HEK293 (cell line): ENCODE results near the gene CSPG4.

ENCODE experiments used
- CTCF ChIP-seq: fragments of 450-650 bp; formaldehyde crosslinking; IDR thresholded peaks from 2 replicates; pipeline ENCODE4 v1.5.1; 2016; ENCODE audit warnings: missing biosample characterization, missing genetic modification characterization
- ELK4 ChIP-seq: IDR thresholded peaks from 2 replicates; pipeline ENCODE4 v1.6.1; 2011; ENCODE audit warnings: mild to moderate bottlenecking, low read depth, low read length, borderline replicate concordance
- GLI4 ChIP-seq: fragments of 450-650 bp; formaldehyde crosslinking; IDR thresholded peaks from 2 replicates; pipeline ENCODE4 v1.5.1; 2016; ENCODE audit warnings: missing biosample characterization, missing genetic modification characterization
- KLF1 ChIP-seq: fragments of 450-650 bp; formaldehyde crosslinking; IDR thresholded peaks from 2 replicates; pipeline ENCODE4 v1.5.1; 2016; ENCODE audit warnings: missing biosample characterization, missing genetic modification characterization
- KLF8 ChIP-seq: fragments of 450-650 bp; formaldehyde crosslinking; IDR thresholded peaks from 2 replicates; pipeline ENCODE4 v1.5.1; 2016; ENCODE audit warnings: missing biosample characterization, missing genetic modification characterization
- KLF9 ChIP-seq: fragments of 450-650 bp; formaldehyde crosslinking; IDR thresholded peaks from 2 replicates; pipeline ENCODE4 v1.5.1; 2016; ENCODE audit warnings: missing biosample characterization, missing genetic modification characterization, low read depth
- PATZ1 ChIP-seq: fragments of 450-650 bp; formaldehyde crosslinking; IDR thresholded peaks from 2 replicates; pipeline ENCODE4 v1.5.1; 2016; ENCODE audit warnings: missing biosample characterization, missing genetic modification characterization
- SP7 ChIP-seq: fragments of 450-650 bp; formaldehyde crosslinking; IDR thresholded peaks from 2 replicates; pipeline ENCODE4 v1.5.1; 2016; ENCODE audit warnings: missing biosample characterization, missing genetic modification characterization
- WT1 ChIP-seq: fragments of 450-650 bp; formaldehyde crosslinking; IDR thresholded peaks from 2 replicates; pipeline ENCODE4 v1.5.1; 2016; ENCODE audit warnings: missing biosample characterization, missing genetic modification characterization
- ZBTB20 ChIP-seq: fragments of 450-650 bp; formaldehyde crosslinking; IDR thresholded peaks from 2 replicates; pipeline ENCODE4 v1.5.1; 2016; ENCODE audit warnings: missing biosample characterization, missing genetic modification characterization
- ZBTB21 ChIP-seq: fragments of 450-650 bp; formaldehyde crosslinking; IDR thresholded peaks from 2 replicates; pipeline ENCODE4 v1.5.1; 2017; ENCODE audit warnings: missing biosample characterization, missing genetic modification characterization
- ZBTB8A ChIP-seq: fragments of 450-650 bp; formaldehyde crosslinking; IDR thresholded peaks from 2 replicates; pipeline ENCODE4 v1.5.1; 2016; ENCODE audit warnings: missing biosample characterization, missing genetic modification characterization
- ZNF114 ChIP-seq: fragments of 450-650 bp; formaldehyde crosslinking; IDR thresholded peaks from 2 replicates; pipeline ENCODE4 v1.5.0; 2017; ENCODE audit warnings: missing biosample characterization, missing genetic modification characterization
- ZNF121 ChIP-seq: fragments of 450-650 bp; formaldehyde crosslinking; IDR thresholded peaks from 2 replicates; pipeline ENCODE4 v1.5.1; 2016; ENCODE audit warnings: missing biosample characterization, missing genetic modification characterization
- ZNF138 ChIP-seq: fragments of 450-650 bp; formaldehyde crosslinking; IDR thresholded peaks from 2 replicates; pipeline ENCODE4 v1.5.1; 2016; ENCODE audit warnings: missing biosample characterization, missing genetic modification characterization, borderline replicate concordance
- ZNF157 ChIP-seq: fragments of 450-650 bp; formaldehyde crosslinking; IDR thresholded peaks from 2 replicates; pipeline ENCODE4 v1.5.1; 2016; ENCODE audit warnings: missing biosample characterization, missing genetic modification characterization
- ZNF184 ChIP-seq: fragments of 450-650 bp; IDR thresholded peaks from 2 replicates; pipeline ENCODE4 v1.5.1; 2018; ENCODE audit warnings: missing biosample characterization, mild to moderate bottlenecking, missing genetic modification characterization
- ZNF2 ChIP-seq: fragments of 450-650 bp; formaldehyde crosslinking; IDR thresholded peaks from 2 replicates; pipeline ENCODE4 v1.5.1; 2016; ENCODE audit warnings: missing biosample characterization, missing genetic modification characterization
- ZNF24 ChIP-seq: fragments of 450-650 bp; formaldehyde crosslinking; IDR thresholded peaks from 2 replicates; pipeline ENCODE4 v1.5.1; 2016; ENCODE audit warnings: missing biosample characterization, missing genetic modification characterization
- ZNF335 ChIP-seq: fragments of 450-650 bp; formaldehyde crosslinking; conservative IDR thresholded peaks from 2 replicates; pipeline ENCODE4 v1.5.1; 2016; ENCODE audit warnings: missing biosample characterization, missing genetic modification characterization
- ZNF404 ChIP-seq: fragments of 450-650 bp; formaldehyde crosslinking; IDR thresholded peaks from 2 replicates; pipeline ENCODE4 v1.5.1; 2017; ENCODE audit warnings: missing biosample characterization, missing genetic modification characterization
- ZNF514 ChIP-seq: fragments of 450-650 bp; formaldehyde crosslinking; IDR thresholded peaks from 2 replicates; pipeline ENCODE4 v1.5.1; 2016; ENCODE audit warnings: missing biosample characterization, missing genetic modification characterization
- ZNF600 ChIP-seq: fragments of 450-650 bp; formaldehyde crosslinking; IDR thresholded peaks from 2 replicates; pipeline ENCODE4 v1.5.1; 2016; ENCODE audit warnings: missing biosample characterization, missing genetic modification characterization
- ZNF623 ChIP-seq: fragments of 450-650 bp; formaldehyde crosslinking; IDR thresholded peaks from 2 replicates; pipeline ENCODE4 v1.5.1; 2016; ENCODE audit warnings: missing biosample characterization, missing genetic modification characterization
- ZNF629 ChIP-seq: fragments of 450-650 bp; formaldehyde crosslinking; IDR thresholded peaks from 2 replicates; pipeline ENCODE4 v1.5.1; 2017; ENCODE audit warnings: missing biosample characterization, missing genetic modification characterization
- ZNF660 ChIP-seq: fragments of 450-650 bp; IDR thresholded peaks from 2 replicates; pipeline ENCODE4 v1.5.1; 2018; ENCODE audit warnings: missing biosample characterization, mild to moderate bottlenecking, missing genetic modification characterization
- ZNF792 ChIP-seq: fragments of 450-650 bp; formaldehyde crosslinking; IDR thresholded peaks from 2 replicates; pipeline ENCODE4 v1.5.1; 2016; ENCODE audit warnings: missing biosample characterization, missing genetic modification characterization
- ZNF843 ChIP-seq: fragments of 450-650 bp; formaldehyde crosslinking; IDR thresholded peaks from 2 replicates; pipeline ENCODE4 v1.5.1; 2016; ENCODE audit warnings: missing biosample characterization, missing genetic modification characterization
- TF ChIP-seq, protein P1 (sequence below): fragments of 450-650 bp; formaldehyde crosslinking; IDR thresholded peaks from 2 replicates; pipeline ENCODE4 v1.5.1; 2016; ENCODE audit warnings: missing biosample characterization, missing genetic modification characterization
- TF ChIP-seq, protein P2 (sequence below): fragments of 450-650 bp; formaldehyde crosslinking; conservative IDR thresholded peaks from 2 replicates; pipeline ENCODE4 v1.5.1; 2016; ENCODE audit warnings: low read depth, missing biosample characterization, missing genetic modification characterization

Gene CSPG4

GRCh38 chr15:75720787-75721479, 8.3 kb upstream of the CSPG4 start (continued):
- TF ChIP-seq ZNF792 (tag by site-specific recombination): 0 out of 2 replicates have a peak, but pooled peaks have one; percentile 50
- no peak for TF ChIP-seq ZNF623
- peak; percentile 87 for TF ChIP-seq ZNF600 (tag by site-specific recombination)
- peak; percentile 58; the same call in 1 of the 2 replicates for TF ChIP-seq ZNF184 (tag by site-specific recombination)
- TF ChIP-seq PATZ1: peak; percentile 88
- peak; percentile 71 for TF ChIP-seq ZNF629 (tag by site-specific recombination)
- TF ChIP-seq KLF8 (tag by site-specific recombination): peak; percentile 61
- TF ChIP-seq ZBTB8A (tag by site-specific recombination): peak; percentile 99
- no peak for TF ChIP-seq KLF9 (tag by site-specific recombination)
- peak; percentile 49; the same call in 1 of the 2 replicates for TF ChIP-seq ZNF843
- peak; percentile 45; the same call in 1 of the 2 replicates for TF ChIP-seq ZNF335 (tag by site-specific recombination)
- 0 out of 2 replicates have a peak, but pooled peaks have one; percentile 29 for TF ChIP-seq GLI4
- no peak for TF ChIP-seq ZBTB21
- TF ChIP-seq ZNF114 (tag by site-specific recombination): no peak
- no peak for TF ChIP-seq ZNF514 (tag by site-specific recombination)
- TF ChIP-seq CTCF (tag by site-specific recombination): peak; percentile 96
- TF ChIP-seq ZNF24: peak; percentile 44; the same call in 1 of the 2 replicates
- TF ChIP-seq, protein P1, sequence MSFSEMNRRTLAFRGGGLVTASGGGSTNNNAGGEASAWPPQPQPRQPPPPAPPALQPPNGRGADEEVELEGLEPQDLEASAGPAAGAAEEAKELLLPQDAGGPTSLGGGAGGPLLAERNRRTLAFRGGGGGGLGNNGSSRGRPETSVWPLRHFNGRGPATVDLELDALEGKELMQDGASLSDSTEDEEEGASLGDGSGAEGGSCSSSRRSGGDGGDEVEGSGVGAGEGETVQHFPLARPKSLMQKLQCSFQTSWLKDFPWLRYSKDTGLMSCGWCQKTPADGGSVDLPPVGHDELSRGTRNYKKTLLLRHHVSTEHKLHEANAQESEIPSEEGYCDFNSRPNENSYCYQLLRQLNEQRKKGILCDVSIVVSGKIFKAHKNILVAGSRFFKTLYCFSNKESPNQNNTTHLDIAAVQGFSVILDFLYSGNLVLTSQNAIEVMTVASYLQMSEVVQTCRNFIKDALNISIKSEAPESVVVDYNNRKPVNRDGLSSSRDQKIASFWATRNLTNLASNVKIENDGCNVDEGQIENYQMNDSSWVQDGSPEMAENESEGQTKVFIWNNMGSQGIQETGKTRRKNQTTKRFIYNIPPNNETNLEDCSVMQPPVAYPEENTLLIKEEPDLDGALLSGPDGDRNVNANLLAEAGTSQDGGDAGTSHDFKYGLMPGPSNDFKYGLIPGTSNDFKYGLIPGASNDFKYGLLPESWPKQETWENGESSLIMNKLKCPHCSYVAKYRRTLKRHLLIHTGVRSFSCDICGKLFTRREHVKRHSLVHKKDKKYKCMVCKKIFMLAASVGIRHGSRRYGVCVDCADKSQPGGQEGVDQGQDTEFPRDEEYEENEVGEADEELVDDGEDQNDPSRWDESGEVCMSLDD (tag by site-specific recombination): 0 out of 2 replicates have a peak, but pooled peaks have one; percentile 48
- TF ChIP-seq ZNF2 (tag by site-specific recombination): 0 out of 2 replicates have a peak, but pooled peaks have one; percentile 51
- TF ChIP-seq ZNF138 (tag by site-specific recombination): no peak
- peak; percentile 72 for TF ChIP-seq ZBTB20 (tag by site-specific recombination)
- TF ChIP-seq KLF1 (tag by site-specific recombination): peak; percentile 97
- TF ChIP-seq ZNF157: no peak
- TF ChIP-seq SP7 (tag by site-specific recombination): peak; percentile 86
- TF ChIP-seq WT1 (tag by site-specific recombination): peak; percentile 48; the same call in 1 of the 2 replicates
- TF ChIP-seq, protein P2, sequence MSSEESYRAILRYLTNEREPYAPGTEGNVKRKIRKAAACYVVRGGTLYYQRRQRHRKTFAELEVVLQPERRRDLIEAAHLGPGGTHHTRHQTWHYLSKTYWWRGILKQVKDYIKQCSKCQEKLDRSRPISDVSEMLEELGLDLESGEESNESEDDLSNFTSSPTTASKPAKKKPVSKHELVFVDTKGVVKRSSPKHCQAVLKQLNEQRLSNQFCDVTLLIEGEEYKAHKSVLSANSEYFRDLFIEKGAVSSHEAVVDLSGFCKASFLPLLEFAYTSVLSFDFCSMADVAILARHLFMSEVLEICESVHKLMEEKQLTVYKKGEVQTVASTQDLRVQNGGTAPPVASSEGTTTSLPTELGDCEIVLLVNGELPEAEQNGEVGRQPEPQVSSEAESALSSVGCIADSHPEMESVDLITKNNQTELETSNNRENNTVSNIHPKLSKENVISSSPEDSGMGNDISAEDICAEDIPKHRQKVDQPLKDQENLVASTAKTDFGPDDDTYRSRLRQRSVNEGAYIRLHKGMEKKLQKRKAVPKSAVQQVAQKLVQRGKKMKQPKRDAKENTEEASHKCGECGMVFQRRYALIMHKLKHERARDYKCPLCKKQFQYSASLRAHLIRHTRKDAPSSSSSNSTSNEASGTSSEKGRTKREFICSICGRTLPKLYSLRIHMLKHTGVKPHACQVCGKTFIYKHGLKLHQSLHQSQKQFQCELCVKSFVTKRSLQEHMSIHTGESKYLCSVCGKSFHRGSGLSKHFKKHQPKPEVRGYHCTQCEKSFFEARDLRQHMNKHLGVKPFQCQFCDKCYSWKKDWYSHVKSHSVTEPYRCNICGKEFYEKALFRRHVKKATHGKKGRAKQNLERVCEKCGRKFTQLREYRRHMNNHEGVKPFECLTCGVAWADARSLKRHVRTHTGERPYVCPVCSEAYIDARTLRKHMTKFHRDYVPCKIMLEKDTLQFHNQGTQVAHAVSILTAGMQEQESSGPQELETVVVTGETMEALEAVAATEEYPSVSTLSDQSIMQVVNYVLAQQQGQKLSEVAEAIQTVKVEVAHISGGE (tag by site-specific recombination): no peak
- no peak for TF ChIP-seq ZNF404 (tag by site-specific recombination)
- TF ChIP-seq ZNF121: no peak
- no peak for TF ChIP-seq ELK4
- 0 out of 2 replicates have a peak, but pooled peaks have one; percentile 60 for TF ChIP-seq ZNF660 (tag by site-specific recombination)
